IPS-18c (cell line): Measurements from ENCODE around the gene ITIH1.
"Not testable (repeated sequence)": the region's sequence is repeated elsewhere in the genome, so short reads cannot be mapped to it uniquely, and the experiment has no call there.

ENCODE experiments used
- H3K4me3 ChIP-seq: 2 replicates; pipeline ENCODE4 v1.7.0; 2013; ENCODE audit warnings: low read depth, mild to moderate bottlenecking, low read length, moderate library complexity; ENCODE audit not compliant: insufficient read depth
- H3K9me3 ChIP-seq: one replicate; pipeline ENCODE4 v1.6.1; 2013; ENCODE audit warnings: mild to moderate bottlenecking, low read length, moderate library complexity; ENCODE audit not compliant: control insufficient read depth, insufficient read depth

ITIH1 gene

GRCh38 chr3:52777127-52777958 lies at the start of gene ITIH1:
Gene ITIH1, plus strand, starts transcription at chr3:52777599. Its CDS starts 17 bp downstream, at chr3:52777616.
- Histone ChIP-seq H3K9me3 (no peaks in the 10 kb centered on the region), H3K4me3 (no peak within 1 kb of the TSS)

GRCh38 chr3:52728753-52729152 lies 48.6 kb upstream of the ITIH1 start:
- H3K9me3 ChIP-seq, H3K4me3 ChIP-seq: not testable (repeated sequence)

- Histone ChIP-seq H3K9me3 (peaks cover 2% of the 10 kb centered on the region), H3K4me3 (no peak overlapping the region)
These were observed 46.7 kb upstream of the ITIH1 start for GRCh38 chr3:52730681-52731080.

GRCh38 chr3:52731590-52731989 lies 45.8 kb upstream of the ITIH1 start:
- peaks cover 2% of the 10 kb centered on the region for H3K9me3 ChIP-seq
- no peak overlapping the region for H3K4me3 ChIP-seq

GRCh38 chr3:52733256-52733891 lies 44.0 kb upstream of the ITIH1 start:
- H3K9me3 ChIP-seq = no peaks in the 10 kb centered on the region
- H3K4me3 ChIP-seq = no peak overlapping the region

GRCh38 chr3:52739730-52740129 lies 37.7 kb upstream of the ITIH1 start:
- no peaks in the 10 kb centered on the region for H3K9me3 ChIP-seq
- H3K4me3 ChIP-seq = no peak overlapping the region

- Histone ChIP-seq H3K4me3 (no peak overlapping the region), H3K9me3 (no peaks in the 10 kb centered on the region)
These were observed 34.9 kb upstream of the ITIH1 start for GRCh38 chr3:52742418-52743041.

- H3K9me3 ChIP-seq = no peaks in the 10 kb centered on the region
- no peak overlapping the region for H3K4me3 ChIP-seq
These were observed 34.2 kb upstream of the ITIH1 start for GRCh38 chr3:52743152-52743551.

GRCh38 chr3:52743721-52744120 lies 33.7 kb upstream of the ITIH1 start:
- Histone ChIP-seq H3K9me3 (no peaks in the 10 kb centered on the region), H3K4me3 (no peak overlapping the region)

GRCh38 chr3:52752045-52752660 lies 25.2 kb upstream of the ITIH1 start:
- H3K9me3 ChIP-seq = no peaks in the 10 kb centered on the region
- H3K4me3 ChIP-seq = no peak overlapping the region

- no peak overlapping the region for H3K4me3 ChIP-seq
- H3K9me3 ChIP-seq = no peaks in the 10 kb centered on the region
These were observed 23.0 kb upstream of the ITIH1 start for GRCh38 chr3:52754373-52754772.

- Histone ChIP-seq H3K9me3 (no peaks in the 10 kb centered on the region), H3K4me3 (no peak overlapping the region)
These were observed 21.3 kb upstream of the ITIH1 start for GRCh38 chr3:52756141-52756540.

- Histone ChIP-seq H3K9me3 (no peaks in the 10 kb centered on the region), H3K4me3 (no peak overlapping the region)
These were observed 13.9 kb upstream of the ITIH1 start for GRCh38 chr3:52763466-52763865.

GRCh38 chr3:52769786-52770455 lies 7.5 kb upstream of the ITIH1 start:
- H3K9me3 ChIP-seq = no peaks in the 10 kb centered on the region
- H3K4me3 ChIP-seq = peak overlapping the region; percentile 96

- Histone ChIP-seq H3K9me3 (no peaks in the 10 kb centered on the region), H3K4me3 (peak within 1 kb of the TSS; percentile 96)
These were observed 6.7 kb upstream of the ITIH1 start, which contains the start of gene NEK4 for GRCh38 chr3:52770496-52771333. Gene NEK4, minus strand, starts transcription at chr3:52770940. Its CDS starts 194 bp downstream, at chr3:52770746.

- Histone ChIP-seq H3K4me3 (peak overlapping the region; percentile 96), H3K9me3 (no peaks in the 10 kb centered on the region)
These were observed 6.1 kb upstream of the ITIH1 start for GRCh38 chr3:52771334-52771681.
